Measurements from ENCODE around the gene CCDC92.

- no peak for TF ChIP-seq CTCF (IDR thresholded peaks at IDR 0.05; ENCODE audit: low read length)
- no peak for TF ChIP-seq EZH2 (optimal IDR thresholded peaks at IDR 0.05; ENCODE audit: low read depth, low read length)
- no peak for TF ChIP-seq EZH2phosphoT487 (IDR thresholded peaks at IDR 0.05; ENCODE audit: low read length)
These were observed 14.4 kb upstream of the CCDC92 start for GRCh38 chr12:123987022-123987421.
